ENCODE measurements around the gene SELPLG.
"Not testable (repeated sequence)": the region's sequence is repeated elsewhere in the genome, so short reads cannot be mapped to it uniquely, and the experiment has no call there.

Gene SELPLG

GRCh38 chr12:108638141-108638827, 4.6 kb upstream of the SELPLG start:
- no peak for DNase-seq (ENCODE audit: low read depth)

- no peak for DNase-seq (ENCODE audit: low read depth)
These were observed 3.7 kb upstream of the SELPLG start for GRCh38 chr12:108637222-108637971.

GRCh38 chr12:108635997-108636808, 2.5 kb upstream of the SELPLG start:
- no peak for DNase-seq (ENCODE audit: low read depth)

- DNase-seq (ENCODE audit: low read depth), result no peak
These were observed 1.7 kb upstream of the SELPLG start for GRCh38 chr12:108635201-108635996.

GRCh38 chr12:108634341-108634751, 652 bp upstream of the SELPLG start:
- DNase-seq (ENCODE audit: low read depth), result no peak

GRCh38 chr12:108633081-108633533, 587 bp downstream of the SELPLG start:
- DNase-seq (ENCODE audit: low read depth), result no peak

GRCh38 chr12:108631261-108631660, 2.4 kb downstream of the SELPLG start:
- DNase-seq (ENCODE audit: low read depth), result not testable (repeated sequence)

GRCh38 chr12:108630481-108631207, 3.0 kb downstream of the SELPLG start:
- no peak for DNase-seq (ENCODE audit: low read depth)

GRCh38 chr12:108629824-108630476, 3.7 kb downstream of the SELPLG start:
- peak; percentile 40 for DNase-seq (ENCODE audit: low read depth)

- DNase-seq (ENCODE audit: low read depth), result no peak
These were observed 4.5 kb downstream of the SELPLG start for GRCh38 chr12:108629151-108629550.

- DNase-seq (ENCODE audit: low read depth), result no peak
These were observed 6.4 kb downstream of the SELPLG start for GRCh38 chr12:108627134-108627920.

GRCh38 chr12:108625228-108625627, 8.5 kb downstream of the SELPLG start:
- no peak for DNase-seq (ENCODE audit: low read depth)

- DNase-seq (ENCODE audit: low read depth), result no peak
These were observed 10.1 kb downstream of the SELPLG start for GRCh38 chr12:108623577-108623976.

GRCh38 chr12:108622921-108623514, 10.7 kb downstream of the SELPLG start:
- DNase-seq (ENCODE audit: low read depth), result no peak

- no peak for DNase-seq (ENCODE audit: low read depth)
These were observed 11.3 kb downstream of the SELPLG start for GRCh38 chr12:108622421-108622820.

- no peak for DNase-seq (ENCODE audit: low read depth)
These were observed 12.5 kb downstream of the SELPLG start for GRCh38 chr12:108621161-108621560.

- no peak for DNase-seq (ENCODE audit: low read depth)
These were observed 13.3 kb downstream of the SELPLG start for GRCh38 chr12:108620236-108620879.

GRCh38 chr12:108619369-108620160, 14.1 kb downstream of the SELPLG start:
- DNase-seq (ENCODE audit: low read depth), result no peak
